ENCODE measurements around the gene EXOSC2. TPM values are rescaled to one million over a fixed set of nuclear protein-coding genes. Genes with fewer than 3 reads are reported as not detected.

EXOSC2 gene
- total and polyA plus RNA-seq, 2 of the 8 experiments (the other 6 are each of a cell fraction or from before 2014, with no cell fraction given): 47.8 to 93.6 TPM

GRCh38 chr9:130720762-130721161 lies 27.2 kb downstream of the EXOSC2 start (continued):
- TF ChIP-seq HDAC2 (IDR thresholded peaks at IDR 0.05; ENCODE audit: borderline replicate concordance in 1 of 2, low read depth in 2 of 2, low read length in 2 of 2): no peak
- TF ChIP-seq USF2 (IDR thresholded peaks at IDR 0.05; ENCODE audit: low read length): no peak
- no peak for TF ChIP-seq JUN (IDR thresholded peaks at IDR 0.05; ENCODE audit: low read depth, low read length)
- no peak for TF ChIP-seq KDM1A (IDR thresholded peaks at IDR 0.05; ENCODE audit: borderline replicate concordance, low read length)

Data from H1 (cell line).